Neural progenitor cell (in vitro differentiated cells): ENCODE results near the gene HOXC4. TPM values are rescaled to one million over a fixed set of nuclear protein-coding genes. Genes with fewer than 3 reads are reported as not detected.
"Not testable (repeated sequence)": the region's sequence is repeated elsewhere in the genome, so short reads cannot be mapped to it uniquely, and the experiment has no call there.

Experiments used
- DNase-seq: peaks from one replicate; pipeline ENCODE4 v3.0.0-alpha.2; 2016; ENCODE audit warnings: low spot score
- H2AFZ ChIP-seq: fragments of 200-600 bp; sonication (generic); replicated peaks from 2 replicates; pipeline ENCODE4 v1.6.1; 2016; ENCODE audit warnings: antibody characterized with exemption
- H3F3A ChIP-seq: fragments of 200-600 bp; sonication (generic); 2 replicates; pipeline ENCODE4 v1.6.1; 2016; ENCODE audit warnings: antibody characterized with exemption, low read depth
- H3K27ac ChIP-seq: fragments of 200-600 bp; sonication (generic); 2 replicates; pipeline ENCODE4 v1.5.1; 2016; ENCODE audit warnings: mild to moderate bottlenecking
- H3K27me3 ChIP-seq: fragments of 200-600 bp; sonication (generic); 2 replicates; pipeline ENCODE4 v1.6.1; 2016; ENCODE audit warnings: mild to moderate bottlenecking, moderate library complexity
- H3K36me3 ChIP-seq: fragments of 200-600 bp; sonication (generic); 2 replicates; pipeline ENCODE4 v1.5.1; 2016
- H3K4me1 ChIP-seq: fragments of 200-600 bp; sonication (generic); 2 replicates; pipeline ENCODE4 v1.6.1; 2016; ENCODE audit warnings: mixed run types
- H3K4me2 ChIP-seq: fragments of 200-600 bp; sonication (generic); 2 replicates; pipeline ENCODE4 v1.6.1; 2016
- H3K4me3 ChIP-seq: fragments of 200-600 bp; sonication (generic); 2 replicates; pipeline ENCODE4 v1.5.1; 2016
- H3K79me2 ChIP-seq: fragments of 200-600 bp; sonication (generic); 2 replicates; pipeline ENCODE4 v1.6.1; 2016; ENCODE audit warnings: low read depth
- H3K9ac ChIP-seq: fragments of 200-600 bp; sonication (generic); 2 replicates; pipeline ENCODE4 v1.6.1; 2016
- H3K9me3 ChIP-seq: fragments of 200-600 bp; sonication (generic); 2 replicates; pipeline ENCODE4 v1.5.1; 2016; ENCODE audit warnings: low read depth
- H4K20me1 ChIP-seq: fragments of 200-600 bp; sonication (generic); 2 replicates; pipeline ENCODE4 v1.6.1; 2016; ENCODE audit warnings: low read depth
- H3K27ac Mint-ChIP-seq: 3 replicates; pipeline ENCODE4 v1.8.0; 2021; ENCODE audit warnings: mixed read lengths
- H3K27me3 Mint-ChIP-seq: 2 replicates; pipeline ENCODE4 v1.8.0; 2022; ENCODE audit warnings: low read depth, mild to moderate bottlenecking, inconsistent platforms, moderate library complexity, mixed read lengths; ENCODE audit not compliant: insufficient read depth
- H3K36me3 Mint-ChIP-seq: 3 replicates; pipeline ENCODE4 v1.8.0; 2021; ENCODE audit warnings: mixed read lengths
- H3K4me1 Mint-ChIP-seq: 3 replicates; pipeline ENCODE4 v1.8.0; 2021; ENCODE audit warnings: mixed read lengths
- H3K4me3 Mint-ChIP-seq: 3 replicates; pipeline ENCODE4 v1.8.0; 2021; ENCODE audit warnings: mild to moderate bottlenecking, moderate library complexity, mixed read lengths
- H3K9me3 Mint-ChIP-seq: 3 replicates; pipeline ENCODE4 v1.8.0; 2020; ENCODE audit warnings: mixed read lengths
- EZH2 ChIP-seq: fragments of 200-600 bp; sonication (generic); IDR thresholded peaks from 2 replicates; pipeline ENCODE4 v1.6.1; 2017; ENCODE audit warnings: antibody characterized with exemption, mild to moderate bottlenecking, moderate library complexity
- EZH2phosphoT487 ChIP-seq: fragments of 200-600 bp; sonication (generic); IDR thresholded peaks from 2 replicates; pipeline ENCODE4 v1.6.1; 2017; ENCODE audit warnings: antibody characterized with exemption
- total RNA-seq: library from RNA; depleted of rRNA; stranded (reverse); fragments of >200 nt; gene quantifications from 2 replicates; pipeline ENCODE4 v1.2.3, GENCODE V29; 2015; ENCODE audit warnings: low replicate concordance

The HOXC4 gene
- total RNA-seq, 1 donor from 2014 or later: not detected

DNA sequence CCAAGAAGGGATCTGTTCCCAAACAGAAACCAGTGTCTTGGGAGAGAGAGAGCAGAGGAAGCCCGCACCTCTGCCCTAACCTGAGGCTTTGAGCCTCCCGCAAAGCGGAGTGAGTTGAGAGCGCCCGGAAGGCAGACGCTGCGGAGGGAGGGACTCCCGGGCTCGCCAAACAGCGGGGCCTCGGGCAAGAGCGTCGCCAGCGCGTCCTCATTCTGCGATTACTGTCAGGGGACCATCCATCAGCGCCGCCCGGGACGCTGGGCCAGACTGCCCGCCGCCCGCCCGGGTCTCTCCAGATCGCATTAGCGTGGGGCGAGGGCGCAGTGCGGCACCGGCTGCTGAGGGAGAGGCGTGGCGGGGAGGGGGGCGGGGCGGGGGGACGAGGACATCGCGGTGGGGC is 36.7 kb downstream of the HOXC4 start:
- H3K36me3 Mint-ChIP-seq, H3K36me3 ChIP-seq, H3K4me1 ChIP-seq, H3K27ac ChIP-seq, H3F3A ChIP-seq, H3K9ac ChIP-seq, H3K79me2 ChIP-seq, H3K9me3 ChIP-seq, H3K4me1 Mint-ChIP-seq, H2AFZ ChIP-seq, H3K27ac Mint-ChIP-seq, H3K4me3 Mint-ChIP-seq, H3K9me3 Mint-ChIP-seq, H3K4me3 ChIP-seq, H4K20me1 ChIP-seq: not testable (repeated sequence)
- TF ChIP-seq EZH2: peak; percentile 89
- peak; percentile 76 for TF ChIP-seq EZH2phosphoT487
- peaks cover 53% of the 10 kb centered on the region for H3K27me3 Mint-ChIP-seq
- DNase-seq: peak; percentile 44
- Histone ChIP-seq H3K27me3 (peaks cover 100% of the 10 kb centered on the region), H3K4me2 (peak overlapping the region; percentile 64)

DNA sequence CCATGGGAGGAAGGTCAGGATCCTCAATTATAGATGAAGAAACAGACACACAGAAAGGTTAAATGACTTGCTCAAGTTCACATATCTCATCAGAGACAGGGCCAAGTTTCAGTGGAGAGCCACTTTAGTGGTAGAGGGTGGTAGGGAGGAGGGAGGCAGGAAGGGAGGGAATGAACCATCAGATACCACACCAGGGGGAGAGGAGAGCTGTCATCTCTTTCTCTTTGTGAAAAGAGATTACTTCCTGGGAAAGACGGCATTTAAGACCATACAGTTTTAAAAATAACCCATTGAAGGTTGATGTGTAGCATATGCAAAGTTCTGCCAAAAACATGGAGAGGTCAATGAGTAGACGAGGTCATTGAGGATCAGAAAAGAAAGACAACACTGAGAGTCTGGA is 39.3 kb downstream of the HOXC4 start:
- not testable (repeated sequence) for H3K27ac Mint-ChIP-seq, DNase-seq, H3K79me2 ChIP-seq, H3K9me3 ChIP-seq, H3K27ac ChIP-seq, H3K4me1 ChIP-seq, H3K9ac ChIP-seq, H3K4me1 Mint-ChIP-seq, H3K4me2 ChIP-seq, H3K4me3 ChIP-seq, H3F3A ChIP-seq, H4K20me1 ChIP-seq, H3K9me3 Mint-ChIP-seq, H3K36me3 Mint-ChIP-seq, H3K36me3 ChIP-seq, H3K4me3 Mint-ChIP-seq, H2AFZ ChIP-seq
- peaks cover 45% of the 10 kb centered on the region for H3K27me3 Mint-ChIP-seq
- peaks cover 100% of the 10 kb centered on the region for H3K27me3 ChIP-seq

DNA sequence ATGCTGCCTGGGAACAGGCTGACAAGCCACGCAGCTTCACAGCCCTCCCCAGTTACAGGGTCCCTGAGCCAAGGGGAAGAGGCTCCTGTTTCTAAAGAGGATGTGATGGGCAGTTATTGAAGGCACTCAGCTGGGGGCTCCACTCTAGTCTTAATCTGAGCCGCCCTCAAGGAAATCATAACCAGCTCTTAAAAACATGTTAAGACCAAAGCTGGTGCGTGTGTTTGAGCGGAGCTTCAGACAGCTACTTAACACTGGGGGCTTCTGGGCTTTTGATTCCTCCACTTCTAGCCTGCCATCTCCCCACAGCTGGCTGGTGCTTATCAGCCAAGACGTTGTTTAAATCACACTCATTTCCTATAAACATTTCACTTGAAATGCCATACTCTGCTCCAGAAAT is 42.3 kb downstream of the HOXC4 start:
- H3K27ac ChIP-seq, H3K27ac Mint-ChIP-seq, H3K79me2 ChIP-seq, H3K9me3 Mint-ChIP-seq, DNase-seq, H3F3A ChIP-seq, H3K4me2 ChIP-seq, H3K9ac ChIP-seq, H3K36me3 ChIP-seq, H3K36me3 Mint-ChIP-seq, H3K4me1 Mint-ChIP-seq, H3K9me3 ChIP-seq, H3K4me1 ChIP-seq, H3K4me3 ChIP-seq, H3K4me3 Mint-ChIP-seq, H2AFZ ChIP-seq, H4K20me1 ChIP-seq: not testable (repeated sequence)
- peaks cover 100% of the 10 kb centered on the region for H3K27me3 ChIP-seq
- peaks cover 38% of the 10 kb centered on the region for H3K27me3 Mint-ChIP-seq

DNA sequence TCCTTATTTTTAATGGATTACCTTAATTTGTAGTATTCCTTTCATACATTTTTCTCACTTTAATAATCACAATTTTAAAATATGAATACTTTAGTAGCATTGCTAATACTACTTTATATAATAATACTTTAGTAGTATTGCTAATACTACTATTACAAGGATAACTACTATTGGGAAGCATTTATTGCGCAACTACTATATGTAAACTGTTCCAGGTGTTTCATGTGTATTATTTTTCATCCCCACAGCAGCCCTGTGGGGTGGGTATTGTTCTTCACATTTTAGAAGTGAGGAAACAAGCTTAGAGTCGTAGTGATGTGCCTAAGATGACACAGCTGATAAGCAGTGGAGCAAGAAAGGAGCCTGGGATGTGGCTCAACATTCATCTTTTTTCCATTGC is 45.0 kb downstream of the HOXC4 start:
- H4K20me1 ChIP-seq, H3K9ac ChIP-seq, H3K4me1 Mint-ChIP-seq, H3F3A ChIP-seq, H3K36me3 ChIP-seq, H3K4me2 ChIP-seq, H3K27ac Mint-ChIP-seq, H3K27ac ChIP-seq, H2AFZ ChIP-seq, H3K4me3 ChIP-seq, H3K36me3 Mint-ChIP-seq, H3K4me1 ChIP-seq, H3K9me3 Mint-ChIP-seq, H3K9me3 ChIP-seq, H3K4me3 Mint-ChIP-seq, H3K79me2 ChIP-seq, DNase-seq: not testable (repeated sequence)
- H3K27me3 ChIP-seq: peaks cover 100% of the 10 kb centered on the region
- peaks cover 43% of the 10 kb centered on the region for H3K27me3 Mint-ChIP-seq

DNA sequence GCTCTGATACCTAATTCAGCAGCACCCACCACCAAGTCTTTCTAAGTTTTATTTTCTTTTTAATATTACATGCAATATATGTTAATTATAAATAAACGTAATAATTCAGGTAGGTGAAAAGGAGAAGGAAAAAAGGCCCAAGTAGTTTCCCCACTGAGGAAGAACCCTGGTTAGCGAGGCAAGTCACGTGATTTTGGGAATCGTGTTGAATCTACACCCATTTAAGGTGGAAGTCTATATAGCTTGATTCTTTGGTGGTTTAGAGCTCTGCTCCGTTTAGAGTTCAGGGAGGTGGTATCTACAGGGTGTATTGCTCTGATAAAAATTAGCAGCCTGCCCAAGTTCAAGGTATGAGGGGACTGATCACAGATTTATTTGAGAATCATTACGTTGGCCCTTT is 47.0 kb downstream of the HOXC4 start:
- not testable (repeated sequence) for H3K27ac ChIP-seq, H3K36me3 Mint-ChIP-seq, DNase-seq, H3K9me3 ChIP-seq, H3K4me1 ChIP-seq, H4K20me1 ChIP-seq, H3K4me3 Mint-ChIP-seq, H3K79me2 ChIP-seq, H2AFZ ChIP-seq, H3K4me2 ChIP-seq, H3K4me3 ChIP-seq, H3F3A ChIP-seq, H3K9me3 Mint-ChIP-seq, H3K9ac ChIP-seq, H3K36me3 ChIP-seq, H3K27ac Mint-ChIP-seq, H3K4me1 Mint-ChIP-seq
- H3K27me3 Mint-ChIP-seq: peaks cover 46% of the 10 kb centered on the region
- H3K27me3 ChIP-seq: peaks cover 100% of the 10 kb centered on the region

DNA sequence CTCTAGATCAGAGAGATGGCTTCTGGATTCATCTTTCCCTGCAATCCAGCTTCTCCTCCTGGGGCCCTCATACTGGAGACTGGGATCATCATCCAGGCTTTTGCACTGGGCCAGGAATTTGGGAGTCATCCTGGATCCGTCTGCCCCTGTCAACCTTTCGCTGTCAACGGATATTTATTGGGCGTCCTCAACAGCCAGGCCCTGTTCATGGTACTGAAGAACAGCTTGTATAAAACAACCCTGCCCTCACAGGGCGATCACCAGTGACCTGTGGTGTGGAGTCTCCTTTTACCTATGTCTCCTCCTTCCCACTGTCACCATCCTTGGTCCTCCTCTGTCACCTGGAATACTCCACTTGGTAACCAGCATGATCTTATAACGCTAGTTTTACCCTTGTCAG is 48.6 kb downstream of the HOXC4 start:
- not testable (repeated sequence) for H3K9me3 ChIP-seq, H4K20me1 ChIP-seq, H3K4me3 Mint-ChIP-seq, H3K4me1 ChIP-seq, DNase-seq, H3K36me3 ChIP-seq, H3K9me3 Mint-ChIP-seq, H3K36me3 Mint-ChIP-seq, H3K9ac ChIP-seq, H2AFZ ChIP-seq, H3K4me1 Mint-ChIP-seq, H3K4me3 ChIP-seq, H3K27ac ChIP-seq, H3K27ac Mint-ChIP-seq, H3K79me2 ChIP-seq, H3F3A ChIP-seq, H3K4me2 ChIP-seq
- H3K27me3 Mint-ChIP-seq: peaks cover 56% of the 10 kb centered on the region
- H3K27me3 ChIP-seq: peaks cover 100% of the 10 kb centered on the region

DNA sequence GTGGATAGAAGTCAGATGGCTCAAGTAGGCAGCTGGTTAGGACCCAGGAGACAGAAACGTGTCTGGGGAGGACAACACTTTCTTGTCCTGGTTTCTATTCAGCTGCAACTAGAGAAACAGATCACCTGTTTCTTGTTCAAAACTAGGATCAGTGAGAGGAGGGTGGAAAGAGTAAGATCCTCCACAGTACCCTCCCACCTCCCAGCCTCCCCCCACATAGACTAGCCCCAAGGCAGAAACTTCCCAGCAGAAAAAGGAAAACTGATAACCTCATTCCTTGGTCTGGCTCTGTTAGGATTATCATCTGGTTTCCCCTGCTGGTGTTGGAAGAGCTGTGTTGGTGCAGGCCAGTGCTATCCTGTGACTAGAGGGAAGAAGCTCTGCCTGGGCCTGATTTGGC is 50.2 kb downstream of the HOXC4 start:
- Histone ChIP-seq H4K20me1 (peaks cover 13% of the 10 kb centered on the region), H3K27me3 (peaks cover 100% of the 10 kb centered on the region)
- H3K4me3 Mint-ChIP-seq, H3K9me3 ChIP-seq, H3K4me2 ChIP-seq, H3K4me3 ChIP-seq, H3K36me3 ChIP-seq, H3K4me1 ChIP-seq, H3K36me3 Mint-ChIP-seq, H3K9me3 Mint-ChIP-seq, H3K79me2 ChIP-seq, H3K27ac Mint-ChIP-seq, H3F3A ChIP-seq, H3K9ac ChIP-seq, H3K27ac ChIP-seq, H3K4me1 Mint-ChIP-seq, DNase-seq, H2AFZ ChIP-seq: not testable (repeated sequence)
- peaks cover 64% of the 10 kb centered on the region for H3K27me3 Mint-ChIP-seq
